Uterus (tissue), 4 donors: ENCODE results near the gene CNTNAP5. TPM values are rescaled to one million over a fixed set of nuclear protein-coding genes. Genes with fewer than 3 reads are reported as not detected.

Source experiments
- DNase-seq, 2 donors: peaks; one replicate each; pipeline ENCODE4 v3.0.0-alpha.2; 2019 to 2020
- H3K27ac ChIP-seq, 2 donors: fragments of 200-600 bp; sonication (generic); 1 replicate in 1 of 2; 2 replicates in 1 of 2; pipeline ENCODE4 v1.5.1; 2016 to 2018
- H3K27me3 ChIP-seq, 2 donors: fragments of 200-600 bp; sonication (generic); one replicate each; pipeline ENCODE4 v1.5.1; 2018 to 2019; ENCODE audit warnings: control low read depth in 1 of 2
- H3K36me3 ChIP-seq, 2 donors: fragments of 200-600 bp; sonication (generic); one replicate each; pipeline ENCODE4 v1.5.1; 2019; ENCODE audit warnings: control low read depth in 1 of 2
- H3K4me1 ChIP-seq, 2 donors: fragments of 200-600 bp; sonication (generic); one replicate each; pipeline ENCODE4 v1.5.1; 2018 to 2019; ENCODE audit warnings: control low read depth in 1 of 2
- H3K4me3 ChIP-seq, 2 donors: fragments of 200-600 bp; sonication (generic); 1 replicate in 1 of 2; 2 replicates in 1 of 2; pipeline ENCODE4 v1.5.1; 2018 to 2019; ENCODE audit warnings: mild to moderate bottlenecking in 1 of 2
- H3K9me3 ChIP-seq, 2 donors: fragments of 200-600 bp; sonication (generic); one replicate each; pipeline ENCODE4 v1.5.1; 2019; ENCODE audit warnings: control low read depth in 1 of 2
- CTCF ChIP-seq, 4 experiments: fragments of 200-600 bp in 2 of 4; fragments of 450-650 bp in 2 of 4; sonication (generic) in 2 of 4; IDR thresholded peaks; one replicate each; pipeline ENCODE4 v1.5.1; 2016 to 2019; ENCODE audit warnings: antibody characterized with exemption in 4 of 4, mild to moderate bottlenecking in 2 of 4, moderate library complexity in 1 of 4
- POLR2A ChIP-seq, 2 donors: fragments of 450-650 bp; IDR thresholded peaks; one replicate each; pipeline ENCODE4 v1.6.1; 2016; ENCODE audit warnings: antibody characterized with exemption in 2 of 2, mild to moderate bottlenecking in 1 of 2, moderate library complexity in 1 of 2
- intact Hi-C: fragments of 100-400 bp; cut with DNase I; formaldehyde crosslinking; loops from one replicate; pipeline ENCODE4 v1.15.1; 2023; ENCODE audit warnings: low total_unique reads
- total RNA-seq, 4 donors: library from RNA; depleted of rRNA in 3 of 4; stranded (reverse); fragments of >200 nt in 3 of 4; gene quantifications; one replicate each; pipeline versions ENCODE4 v1.1.0 to v1.2.4, GENCODE V29; 2014 to 2023
- donor health status: DM: yes; HTN: yes; CAD: no.

The CNTNAP5 gene
- total RNA-seq, 4 donors from 2014 or later = 1.4 TPM; not detected in 3

DNA sequence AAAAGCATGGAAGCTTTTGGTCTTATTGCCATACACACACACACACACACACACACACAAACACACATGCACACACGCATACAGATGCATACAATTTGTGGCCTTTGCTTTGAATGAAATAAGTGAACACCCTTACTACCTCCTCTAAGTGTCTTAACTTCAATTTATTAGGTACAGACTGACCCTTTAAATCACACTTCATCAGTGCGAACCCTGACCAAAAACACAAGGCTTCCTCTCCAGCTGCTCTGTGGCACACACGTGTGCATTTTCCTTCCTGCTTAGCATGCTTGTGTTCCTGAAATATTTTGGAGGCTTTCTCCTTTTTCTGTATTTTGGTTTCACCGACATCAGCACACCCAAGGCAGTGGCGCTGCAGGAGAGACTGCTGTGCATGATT lies 96.0 kb downstream of the CNTNAP5 start:
- no peak overlapping the region for H3K4me3 ChIP-seq
- no peaks in the 10 kb centered on the region for H3K27me3 ChIP-seq
- no peak for DNase-seq
- TF ChIP-seq CTCF (IDR thresholded peaks at IDR 0.05) = no peak
- TF ChIP-seq POLR2A (IDR thresholded peaks at IDR 0.05) = no peak
- intact Hi-C loops = no loop called here
- H3K36me3 ChIP-seq = no peaks in the 10 kb centered on the region
- H3K27ac ChIP-seq = no peak overlapping the region
- no peaks in the 10 kb centered on the region for H3K4me1 ChIP-seq
- no peaks in the 10 kb centered on the region for H3K9me3 ChIP-seq

DNA sequence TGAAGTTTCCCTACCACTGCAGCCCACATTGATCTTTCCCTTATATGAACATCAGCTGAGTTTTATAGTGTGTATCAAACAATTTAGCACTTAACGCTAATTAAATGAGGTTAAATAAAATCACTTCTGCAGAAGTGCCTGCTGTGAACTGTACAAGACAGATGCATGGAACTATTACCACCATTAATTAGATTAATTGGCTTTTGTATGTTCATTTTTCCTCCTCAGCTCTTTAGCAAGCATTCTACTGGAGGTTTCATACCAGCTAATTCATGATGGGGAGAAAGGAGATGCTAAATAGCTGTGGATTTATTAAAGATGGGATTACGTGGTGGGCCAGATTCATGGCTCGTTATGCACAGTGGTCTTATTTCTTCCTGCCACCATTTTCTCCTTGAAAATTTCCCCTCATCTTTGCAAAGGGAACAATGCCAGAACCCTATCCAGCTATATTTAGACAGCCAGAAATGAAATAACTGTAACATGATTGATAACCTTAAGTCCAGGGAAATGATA lies 96.7 kb downstream of the CNTNAP5 start:
- H3K36me3 ChIP-seq = no peaks in the 10 kb centered on the region
- intact Hi-C loops = no loop called here
- H3K27me3 ChIP-seq = no peaks in the 10 kb centered on the region
- TF ChIP-seq CTCF (IDR thresholded peaks at IDR 0.05) = no peak
- no peak for TF ChIP-seq POLR2A (IDR thresholded peaks at IDR 0.05)
- no peak overlapping the region for H3K4me3 ChIP-seq
- no peaks in the 10 kb centered on the region for H3K9me3 ChIP-seq
- DNase-seq = no peak
- no peak overlapping the region for H3K27ac ChIP-seq
- H3K4me1 ChIP-seq = no peaks in the 10 kb centered on the region

- TF ChIP-seq CTCF (IDR thresholded peaks at IDR 0.05) (no peak), POLR2A (IDR thresholded peaks at IDR 0.05) (no peak)
- no peaks in the 10 kb centered on the region for H3K9me3 ChIP-seq
- intact Hi-C loops = no loop called here
- no peak for DNase-seq
- no peaks in the 10 kb centered on the region for H3K36me3 ChIP-seq
- H3K27me3 ChIP-seq = no peaks in the 10 kb centered on the region
- no peak overlapping the region for H3K27ac ChIP-seq
- no peak overlapping the region for H3K4me3 ChIP-seq
- H3K4me1 ChIP-seq = no peaks in the 10 kb centered on the region
Measured at GRCh38 chr2:124122340-124122739, 97.3 kb downstream of the CNTNAP5 start.

GRCh38 chr2:124131276-124131675 lies 106.2 kb downstream of the CNTNAP5 start:
- H3K27me3 ChIP-seq = no peaks in the 10 kb centered on the region
- no peak overlapping the region for H3K27ac ChIP-seq
- H3K36me3 ChIP-seq = no peaks in the 10 kb centered on the region
- no peaks in the 10 kb centered on the region for H3K9me3 ChIP-seq
- DNase-seq = no peak
- no peaks in the 10 kb centered on the region for H3K4me1 ChIP-seq
- no peak overlapping the region for H3K4me3 ChIP-seq
- intact Hi-C loops = no loop called here
- TF ChIP-seq POLR2A (IDR thresholded peaks at IDR 0.05) (no peak), CTCF (IDR thresholded peaks at IDR 0.05) (no peak)

- no peaks in the 10 kb centered on the region for H3K9me3 ChIP-seq
- no peaks in the 10 kb centered on the region for H3K4me1 ChIP-seq
- no peak for DNase-seq
- H3K4me3 ChIP-seq = no peak overlapping the region
- no peaks in the 10 kb centered on the region for H3K27me3 ChIP-seq
- intact Hi-C loops = no loop called here
- no peaks in the 10 kb centered on the region for H3K36me3 ChIP-seq
- TF ChIP-seq CTCF (IDR thresholded peaks at IDR 0.05) (no peak), POLR2A (IDR thresholded peaks at IDR 0.05) (no peak)
- H3K27ac ChIP-seq = no peak overlapping the region
Measured at GRCh38 chr2:124136110-124136509, 111.0 kb downstream of the CNTNAP5 start.
